ENCODE results near the gene KLC4.

DNA sequence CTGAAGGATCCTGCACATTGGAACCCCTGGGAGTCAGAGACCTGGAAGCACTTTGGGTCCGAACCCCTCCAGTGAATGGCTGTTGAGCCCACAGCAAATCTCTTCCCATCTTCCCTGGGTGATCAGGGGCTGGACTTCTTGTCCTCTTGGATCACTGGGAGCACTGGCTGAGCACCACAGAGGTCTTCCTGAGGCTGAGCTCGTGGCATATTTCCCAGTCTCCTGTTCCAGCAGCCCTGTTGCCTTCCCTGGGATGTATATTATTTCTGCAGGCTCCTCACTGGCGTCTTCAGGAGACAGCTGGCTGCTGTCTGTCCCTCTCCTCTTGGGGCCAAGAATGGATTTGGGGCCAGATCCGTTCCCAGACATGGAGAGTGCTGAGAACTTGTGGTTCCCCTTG lies 60.1 kb downstream of the KLC4 start:
- no peak for TF ChIP-seq YY1 (IDR thresholded peaks at IDR 0.05; ENCODE audit: borderline replicate concordance in 1 of 3, control insufficient read depth in 1 of 3, extremely low read depth in 1 of 3, insufficient read depth in 3 of 3, insufficient read length in 1 of 3, insufficient replicate concordance in 2 of 3, low read depth in 1 of 3, low read length in 2 of 3)
- TF ChIP-seq ZSCAN29 (IDR thresholded peaks at IDR 0.05): no peak
- TF ChIP-seq ZNF24 (IDR thresholded peaks at IDR 0.05): no peak
- no peak for TF ChIP-seq ZSCAN32 (CRISPR knock-in tag; IDR thresholded peaks at IDR 0.05)
- TF ChIP-seq, protein P1, sequence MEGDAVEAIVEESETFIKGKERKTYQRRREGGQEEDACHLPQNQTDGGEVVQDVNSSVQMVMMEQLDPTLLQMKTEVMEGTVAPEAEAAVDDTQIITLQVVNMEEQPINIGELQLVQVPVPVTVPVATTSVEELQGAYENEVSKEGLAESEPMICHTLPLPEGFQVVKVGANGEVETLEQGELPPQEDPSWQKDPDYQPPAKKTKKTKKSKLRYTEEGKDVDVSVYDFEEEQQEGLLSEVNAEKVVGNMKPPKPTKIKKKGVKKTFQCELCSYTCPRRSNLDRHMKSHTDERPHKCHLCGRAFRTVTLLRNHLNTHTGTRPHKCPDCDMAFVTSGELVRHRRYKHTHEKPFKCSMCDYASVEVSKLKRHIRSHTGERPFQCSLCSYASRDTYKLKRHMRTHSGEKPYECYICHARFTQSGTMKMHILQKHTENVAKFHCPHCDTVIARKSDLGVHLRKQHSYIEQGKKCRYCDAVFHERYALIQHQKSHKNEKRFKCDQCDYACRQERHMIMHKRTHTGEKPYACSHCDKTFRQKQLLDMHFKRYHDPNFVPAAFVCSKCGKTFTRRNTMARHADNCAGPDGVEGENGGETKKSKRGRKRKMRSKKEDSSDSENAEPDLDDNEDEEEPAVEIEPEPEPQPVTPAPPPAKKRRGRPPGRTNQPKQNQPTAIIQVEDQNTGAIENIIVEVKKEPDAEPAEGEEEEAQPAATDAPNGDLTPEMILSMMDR (IDR thresholded peaks at IDR 0.05 in 2 of 3, conservative IDR thresholded peaks at IDR 0.05 in 1 of 3; ENCODE audit: insufficient read depth in 2 of 3, low read depth in 1 of 3, low read length in 3 of 3): no peak
- TF ChIP-seq ZC3H11A (IDR thresholded peaks at IDR 0.05; ENCODE audit: low read depth, low read length): no peak
- TF ChIP-seq SREBF2 (CRISPR knock-in tag; IDR thresholded peaks at IDR 0.05): no peak
- no peak for TF ChIP-seq ATF7 (IDR thresholded peaks at IDR 0.05)
